Loucy (cell line): ENCODE measurements around the gene TSPO2.

Source experiments
- EZH2phosphoT487 ChIP-seq: fragments of 200-600 bp; IDR thresholded peaks from 2 replicates; pipeline ENCODE4 v1.6.1; 2018; ENCODE audit warnings: antibody characterized with exemption, mild to moderate bottlenecking, moderate library complexity, borderline replicate concordance
- TF ChIP-seq, protein P1 (sequence below): fragments of 200-600 bp; sonication (generic); conservative IDR thresholded peaks from 2 replicates; pipeline ENCODE4 v1.5.1; 2014; ENCODE audit warnings: mild to moderate bottlenecking, antibody characterized with exemption, low read length

DNA sequence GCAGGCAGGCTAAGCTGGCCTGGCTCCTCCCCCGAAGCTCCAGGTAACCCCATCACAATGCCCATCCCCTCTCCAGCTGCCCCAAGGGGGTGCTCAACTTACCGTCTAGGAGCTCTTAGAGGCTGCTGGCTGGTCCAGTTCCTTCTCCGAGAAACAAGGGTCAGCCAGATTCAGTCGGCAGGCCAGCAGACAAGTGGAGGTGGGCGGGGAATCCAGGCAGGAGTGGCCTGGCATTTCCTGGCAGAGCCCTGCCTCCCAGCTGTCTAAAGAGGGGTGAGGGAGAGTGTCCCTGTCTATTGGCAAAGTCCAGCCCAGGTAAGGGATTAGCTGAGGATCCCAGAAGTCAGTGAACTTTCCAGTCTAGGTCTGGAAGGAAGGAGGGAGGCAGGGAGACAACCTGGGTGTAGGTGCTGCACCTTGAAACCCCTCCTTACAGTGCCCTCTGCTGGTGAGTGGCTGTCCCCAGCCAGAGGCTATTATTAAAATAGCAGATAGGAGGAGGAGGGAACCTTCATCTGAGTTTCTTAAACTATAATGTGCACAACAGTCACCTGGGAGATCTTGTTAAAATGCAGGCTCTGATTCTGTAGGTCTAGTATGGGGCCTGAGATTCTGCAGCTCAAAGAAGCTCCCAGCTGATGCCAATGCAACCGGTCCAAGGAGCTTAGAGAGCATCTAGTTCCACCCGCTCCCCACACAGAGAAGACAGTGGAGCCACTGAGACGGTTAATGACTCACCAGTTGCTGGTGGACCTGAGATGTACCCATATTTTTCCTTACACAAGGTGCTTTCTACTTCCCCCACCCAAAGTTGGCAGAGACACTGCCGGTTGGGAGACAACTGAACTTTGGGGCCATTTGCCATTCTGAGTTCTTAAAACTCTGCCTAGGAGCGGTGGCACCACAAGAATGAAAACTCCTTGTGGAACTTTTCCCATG is 2.9 kb upstream of the TSPO2 start, which contains the start of gene UNC5CL:
- TF ChIP-seq, protein P1, sequence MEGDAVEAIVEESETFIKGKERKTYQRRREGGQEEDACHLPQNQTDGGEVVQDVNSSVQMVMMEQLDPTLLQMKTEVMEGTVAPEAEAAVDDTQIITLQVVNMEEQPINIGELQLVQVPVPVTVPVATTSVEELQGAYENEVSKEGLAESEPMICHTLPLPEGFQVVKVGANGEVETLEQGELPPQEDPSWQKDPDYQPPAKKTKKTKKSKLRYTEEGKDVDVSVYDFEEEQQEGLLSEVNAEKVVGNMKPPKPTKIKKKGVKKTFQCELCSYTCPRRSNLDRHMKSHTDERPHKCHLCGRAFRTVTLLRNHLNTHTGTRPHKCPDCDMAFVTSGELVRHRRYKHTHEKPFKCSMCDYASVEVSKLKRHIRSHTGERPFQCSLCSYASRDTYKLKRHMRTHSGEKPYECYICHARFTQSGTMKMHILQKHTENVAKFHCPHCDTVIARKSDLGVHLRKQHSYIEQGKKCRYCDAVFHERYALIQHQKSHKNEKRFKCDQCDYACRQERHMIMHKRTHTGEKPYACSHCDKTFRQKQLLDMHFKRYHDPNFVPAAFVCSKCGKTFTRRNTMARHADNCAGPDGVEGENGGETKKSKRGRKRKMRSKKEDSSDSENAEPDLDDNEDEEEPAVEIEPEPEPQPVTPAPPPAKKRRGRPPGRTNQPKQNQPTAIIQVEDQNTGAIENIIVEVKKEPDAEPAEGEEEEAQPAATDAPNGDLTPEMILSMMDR: peak; percentile 98
- no peak for TF ChIP-seq EZH2phosphoT487
